Endothelial cell of umbilical vein (primary cell): ENCODE data around the gene LGR4. TPM values are rescaled to one million over a fixed set of nuclear protein-coding genes. Genes with fewer than 3 reads are reported as not detected.

Source experiments
- BruUV-seq: library from RNA; stranded (reverse); fragments of 400-500 nt; replicated peaks from 2 replicates; lab custom pipeline; 2021; lab: Mats Ljungman, UMichigan
- CTCF ChIA-PET: fragments of 300-600, 350-600 bp; sonication (Branson Sonifier 250); formaldehyde crosslinking; loops from one replicate; lab custom pipeline; 2021; ENCODE audit warnings: antibody characterized with exemption, inconsistent platforms; lab: Charles Lee
- POLR2A ChIA-PET: fragments of 300-600, 350-600 bp; sonication (Branson Sonifier 250); formaldehyde crosslinking; loops from one replicate; lab custom pipeline; 2021; ENCODE audit warnings: antibody characterized with exemption, inconsistent platforms; lab: Charles Lee
- DNase-seq: peaks from one replicate; pipeline ENCODE4 v3.0.0-alpha.2; 2011; ENCODE audit warnings: low read depth, low spot score
- FAIRE-seq: peaks from 2 replicates; lab custom pipeline; 2011; peaks lifted over from hg19 to GRCh38; lab: Jason Lieb, UNC
- H2AFZ ChIP-seq: 2 replicates; pipeline ENCODE4 v1.6.0; 2012; ENCODE audit warnings: low read depth, low read length, control low read depth, inconsistent platforms
- H3K27ac ChIP-seq: 2 replicates; pipeline ENCODE4 v1.5.1; 2011; ENCODE audit warnings: low read depth, mild to moderate bottlenecking, control low read depth, low read length, moderate library complexity; ENCODE audit not compliant: insufficient read depth
- H3K27me3 ChIP-seq, 2 experiments: 2 replicates each; pipeline versions ENCODE4 v1.6.0 to v1.6.1; 2011; ENCODE audit warnings: low read length in 2 of 2, mixed read lengths in 1 of 2; ENCODE audit not compliant: control insufficient read depth in 2 of 2, insufficient read depth in 2 of 2
- H3K36me3 ChIP-seq, 2 experiments: 2 replicates in 1 of 2; 3 replicates in 1 of 2; pipeline ENCODE4 v1.5.1; 2011; ENCODE audit warnings: low read length in 2 of 2, mild to moderate bottlenecking in 1 of 2, moderate library complexity in 1 of 2; ENCODE audit not compliant: control insufficient read depth in 2 of 2, insufficient read depth in 2 of 2; ENCODE audit errors: extremely low read depth in 1 of 2
- H3K4me1 ChIP-seq: 3 replicates; pipeline ENCODE4 v1.5.1; 2011; ENCODE audit warnings: mild to moderate bottlenecking, low read length; ENCODE audit not compliant: control insufficient read depth, insufficient read depth; ENCODE audit errors: extremely low read depth
- H3K4me2 ChIP-seq: 2 replicates; pipeline ENCODE4 v1.6.1; 2011; ENCODE audit warnings: low read length, control low read depth, mixed read lengths; ENCODE audit not compliant: insufficient read depth
- H3K4me3 ChIP-seq, 3 experiments: fragments of 200-600 bp in 1 of 3; sonication (generic), shearing (Covaris generic) in 1 of 3; replicated peaks in 1 of 3; 2 replicates each; pipeline ENCODE4 v1.5.1; 2011 to 2016; ENCODE audit warnings: control low read depth in 3 of 3, low read length in 3 of 3, mild to moderate bottlenecking in 2 of 3, inconsistent platforms in 1 of 3, low read depth in 1 of 3, moderate library complexity in 1 of 3; ENCODE audit not compliant: insufficient read depth in 1 of 3
- H3K79me2 ChIP-seq: 2 replicates; pipeline ENCODE4 v1.6.0; 2012; ENCODE audit warnings: low read length, inconsistent platforms; ENCODE audit not compliant: control insufficient read depth, insufficient read depth
- H3K9ac ChIP-seq: replicated peaks from 2 replicates; pipeline ENCODE3; 2011; ENCODE audit warnings: low read length, control low read depth; ENCODE audit not compliant: insufficient read depth; ENCODE audit errors: extremely low read depth
- H3K9me1 ChIP-seq: replicated peaks from 3 replicates; pipeline ENCODE4 v1.6.0; 2011; ENCODE audit warnings: mild to moderate bottlenecking, low read length; ENCODE audit not compliant: control insufficient read depth, insufficient read depth; ENCODE audit errors: extremely low read depth
- H3K9me3 ChIP-seq: replicated peaks from 2 replicates; pipeline ENCODE4 v1.5.1; 2012; ENCODE audit warnings: low read length, inconsistent platforms; ENCODE audit not compliant: control insufficient read depth, insufficient read depth
- H4K20me1 ChIP-seq: replicated peaks from 2 replicates; pipeline ENCODE3; 2011; ENCODE audit warnings: mild to moderate bottlenecking, low read length; ENCODE audit not compliant: control insufficient read depth, insufficient read depth; ENCODE audit errors: extremely low read depth
- EZH2 ChIP-seq: IDR thresholded peaks from 2 replicates; pipeline ENCODE4 v1.6.1; 2012; ENCODE audit warnings: borderline replicate concordance, low read depth, mild to moderate bottlenecking, moderate library complexity, low read length, inconsistent platforms; ENCODE audit not compliant: severe bottlenecking
- FOS ChIP-seq: IDR thresholded peaks from 2 replicates; pipeline ENCODE4 v1.6.1; 2011; ENCODE audit warnings: mild to moderate bottlenecking, low read length, moderate library complexity, borderline replicate concordance; ENCODE audit not compliant: insufficient read depth
- GATA2 ChIP-seq: IDR thresholded peaks from 2 replicates; pipeline ENCODE4 v1.7.0; 2011; ENCODE audit warnings: low read depth, mild to moderate bottlenecking, moderate library complexity, mixed read lengths, low read length; ENCODE audit not compliant: insufficient read length, insufficient read depth
- JUN ChIP-seq: IDR thresholded peaks from 2 replicates; pipeline ENCODE4 v1.6.1; 2011; ENCODE audit warnings: borderline replicate concordance, low read depth; ENCODE audit not compliant: insufficient read length, insufficient read depth
- MYC ChIP-seq: IDR thresholded peaks from one replicate; pipeline ENCODE4 v1.6.1; 2011; ENCODE audit warnings: mild to moderate bottlenecking, low read depth, low read length
- POLR2A ChIP-seq: IDR thresholded peaks from 2 replicates; pipeline ENCODE4 v1.6.1; 2012; ENCODE audit warnings: low read depth, mild to moderate bottlenecking, control low read depth, low read length
- POLR2AphosphoS5 ChIP-seq: IDR thresholded peaks from 2 replicates; pipeline ENCODE4 v1.6.1; 2012; ENCODE audit warnings: low read depth, mild to moderate bottlenecking, control low read depth, low read length, moderate library complexity; ENCODE audit not compliant: insufficient read depth
- dilution Hi-C: fragments of 300-500 bp; cut with MboI; formaldehyde crosslinking; loops from one replicate; pipeline ENCODE4 v1.15.0; 2019; ENCODE audit warnings: low sequenced_read_pairs; ENCODE audit not compliant: extremely low pct_ligation_motif_present
- intact Hi-C: fragments of 100-400 bp; cut with micrococcal nuclease; formaldehyde crosslinking; loops from one replicate; pipeline ENCODE4 v1.10.0; 2022
- polyA plus RNA-seq, 4 experiments: library from polyadenylated mRNA; depleted of rRNA in 3 of 4; stranded (reverse) in 3 of 4; unstranded in 1 of 4; fragments of >200 nt; gene quantifications; 2 replicates each; pipeline versions ENCODE4 v1.2.1 to v1.2.3, GENCODE V29; 2011 to 2012; ENCODE audit warnings: missing spikeins in 1 of 4
- total RNA-seq: library from RNA; stranded (reverse); gene quantifications from 2 replicates; pipeline ENCODE4 v1.2.3, GENCODE V29; 2021
- TF ChIP-seq, protein P1 (sequence below): IDR thresholded peaks from 2 replicates; pipeline ENCODE4 v1.6.1; 2011; ENCODE audit not compliant: insufficient read depth, insufficient read length
- TF ChIP-seq, protein P2 (sequence below), 2 donors: IDR thresholded peaks; 1 replicate in 1 of 2; 2 replicates in 1 of 2; pipeline ENCODE4 v1.5.1; 2011; ENCODE audit warnings: low read length in 2 of 2, mild to moderate bottlenecking in 2 of 2, moderate library complexity in 2 of 2, control low read depth in 1 of 2, inconsistent platforms in 1 of 2, low read depth in 1 of 2; ENCODE audit not compliant: insufficient read depth in 1 of 2; ENCODE audit errors: extremely low read depth in 1 of 2

LGR4 gene
- total and polyA plus RNA-seq, 2 donors (not counting 3 experiments of a cell fraction or from before 2014, with no cell fraction given) = 1.3 to 3.1 TPM

DNA sequence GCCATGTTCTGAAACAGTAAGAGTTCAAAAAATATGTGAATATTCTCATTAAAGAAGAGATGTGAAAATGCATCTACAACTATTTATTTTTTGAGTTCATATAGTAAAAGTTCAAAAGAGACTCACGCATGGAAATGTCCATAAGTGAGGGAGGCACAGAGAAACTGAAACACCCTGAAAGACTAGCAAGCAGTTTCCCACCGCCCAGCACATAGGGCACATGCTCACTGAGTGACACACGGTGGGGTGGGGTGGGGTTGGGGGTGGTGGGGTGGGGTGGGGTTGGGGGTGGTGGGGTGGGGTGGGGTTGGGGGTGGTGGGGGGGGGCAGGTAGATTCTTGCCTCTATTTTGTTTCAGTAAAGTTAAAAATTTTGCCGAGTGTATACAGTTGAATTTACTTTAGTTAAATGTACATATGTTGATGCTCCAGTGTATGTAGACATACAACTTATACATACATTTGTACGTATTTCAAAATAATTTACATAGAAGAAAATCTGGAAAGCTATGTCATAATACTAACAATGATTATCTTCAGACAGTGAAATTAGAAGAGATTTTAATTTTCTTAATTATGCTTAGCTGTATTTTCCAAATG, 115.9 kb downstream of the LGR4 start:
- intact Hi-C loops = no loop called here
- H3K9me1 ChIP-seq = no peaks in the 10 kb centered on the region
- no peak for FAIRE-seq

More for the DNA sequence above, 115.9 kb downstream of the LGR4 start:
- H3K36me3 ChIP-seq = no peaks in the 10 kb centered on the region
- H3K79me2 ChIP-seq = no peaks in the 10 kb centered on the region
- H2AFZ ChIP-seq = no peak overlapping the region
- no peak overlapping the region for H3K9ac ChIP-seq
- H4K20me1 ChIP-seq = no peaks in the 10 kb centered on the region
- H3K27ac ChIP-seq = no peak overlapping the region
- no peaks in the 10 kb centered on the region for H3K9me3 ChIP-seq
- no TSS peak for BruUV-seq
- TF ChIP-seq EZH2 (no peak), GATA2 (no peak), POLR2AphosphoS5 (no peak), MYC (no peak), POLR2A (no peak), FOS (no peak), JUN (no peak)
- TF ChIP-seq, protein P1, sequence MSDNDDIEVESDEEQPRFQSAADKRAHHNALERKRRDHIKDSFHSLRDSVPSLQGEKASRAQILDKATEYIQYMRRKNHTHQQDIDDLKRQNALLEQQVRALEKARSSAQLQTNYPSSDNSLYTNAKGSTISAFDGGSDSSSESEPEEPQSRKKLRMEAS = no peak
- TF ChIP-seq, protein P2, sequence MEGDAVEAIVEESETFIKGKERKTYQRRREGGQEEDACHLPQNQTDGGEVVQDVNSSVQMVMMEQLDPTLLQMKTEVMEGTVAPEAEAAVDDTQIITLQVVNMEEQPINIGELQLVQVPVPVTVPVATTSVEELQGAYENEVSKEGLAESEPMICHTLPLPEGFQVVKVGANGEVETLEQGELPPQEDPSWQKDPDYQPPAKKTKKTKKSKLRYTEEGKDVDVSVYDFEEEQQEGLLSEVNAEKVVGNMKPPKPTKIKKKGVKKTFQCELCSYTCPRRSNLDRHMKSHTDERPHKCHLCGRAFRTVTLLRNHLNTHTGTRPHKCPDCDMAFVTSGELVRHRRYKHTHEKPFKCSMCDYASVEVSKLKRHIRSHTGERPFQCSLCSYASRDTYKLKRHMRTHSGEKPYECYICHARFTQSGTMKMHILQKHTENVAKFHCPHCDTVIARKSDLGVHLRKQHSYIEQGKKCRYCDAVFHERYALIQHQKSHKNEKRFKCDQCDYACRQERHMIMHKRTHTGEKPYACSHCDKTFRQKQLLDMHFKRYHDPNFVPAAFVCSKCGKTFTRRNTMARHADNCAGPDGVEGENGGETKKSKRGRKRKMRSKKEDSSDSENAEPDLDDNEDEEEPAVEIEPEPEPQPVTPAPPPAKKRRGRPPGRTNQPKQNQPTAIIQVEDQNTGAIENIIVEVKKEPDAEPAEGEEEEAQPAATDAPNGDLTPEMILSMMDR (IDR thresholded peaks at IDR 0.05; ENCODE audit: extremely low read depth in 1 of 2, insufficient read depth in 1 of 2, low read depth in 1 of 2, low read length in 2 of 2) = no peak
- H3K4me2 ChIP-seq = no peak overlapping the region
- POLR2A ChIA-PET = no interaction called here
- H3K4me1 ChIP-seq = no peaks in the 10 kb centered on the region
- H3K4me3 ChIP-seq = no peak overlapping the region
- CTCF ChIA-PET = interaction anchor here (0.7 kb wide), 1 partner anchor 129 kb away, joined by 3 read pairs; no protein-coding TSS in a partner anchor
- dilution Hi-C loops = no loop called here
- no peak for DNase-seq
- no peaks in the 10 kb centered on the region for H3K27me3 ChIP-seq
